ENCODE data around the gene COL4A2.
"Not testable (repeated sequence)": the region's sequence is repeated elsewhere in the genome, so short reads cannot be mapped to it uniquely, and the experiment has no call there.

The COL4A2 gene

GRCh38 chr13:110484290-110485048, 177.4 kb downstream of the COL4A2 start:
- Mint-ChIP-seq H3K4me1 (ENCODE audit: low read depth) (no peaks in the 10 kb centered on the region), H3K9me3 (no peaks in the 10 kb centered on the region), H3K27me3 (peaks cover 3% of the 10 kb centered on the region), H3K4me3 (no peak overlapping the region), H3K36me3 (ENCODE audit: low read depth) (no peaks in the 10 kb centered on the region), H3K27ac (no peak overlapping the region)
- DNase-seq: no peak

- H3K9me3 Mint-ChIP-seq: no peaks in the 10 kb centered on the region
- no peak for DNase-seq
- no peak overlapping the region for H3K27ac Mint-ChIP-seq
- peaks cover 3% of the 10 kb centered on the region for H3K27me3 Mint-ChIP-seq
- H3K4me1 Mint-ChIP-seq (ENCODE audit: low read depth): no peaks in the 10 kb centered on the region
- no peak overlapping the region for H3K4me3 Mint-ChIP-seq
- no peaks in the 10 kb centered on the region for H3K36me3 Mint-ChIP-seq (ENCODE audit: low read depth)
Observed at GRCh38 chr13:110485604-110486003, 178.5 kb downstream of the COL4A2 start.

- Mint-ChIP-seq H3K27me3 (peaks cover 3% of the 10 kb centered on the region), H3K27ac (no peak overlapping the region), H3K9me3 (no peaks in the 10 kb centered on the region), H3K4me1 (ENCODE audit: low read depth) (no peaks in the 10 kb centered on the region), H3K4me3 (no peak overlapping the region), H3K36me3 (ENCODE audit: low read depth) (no peaks in the 10 kb centered on the region)
- no peak for DNase-seq
Observed at GRCh38 chr13:110486061-110486715, 179.1 kb downstream of the COL4A2 start.

- not testable (repeated sequence) for H3K4me1 Mint-ChIP-seq (ENCODE audit: low read depth); H3K4me3 Mint-ChIP-seq; H3K36me3 Mint-ChIP-seq (ENCODE audit: low read depth); DNase-seq; H3K27me3 Mint-ChIP-seq; H3K9me3 Mint-ChIP-seq; H3K27ac Mint-ChIP-seq
Observed at GRCh38 chr13:110486880-110487279, 179.8 kb downstream of the COL4A2 start.

- Mint-ChIP-seq H3K27me3 (no peaks in the 10 kb centered on the region), H3K9me3 (no peaks in the 10 kb centered on the region), H3K36me3 (ENCODE audit: low read depth) (no peaks in the 10 kb centered on the region), H3K4me1 (ENCODE audit: low read depth) (no peaks in the 10 kb centered on the region), H3K27ac (no peak overlapping the region), H3K4me3 (no peak overlapping the region)
- DNase-seq: no peak
Observed at GRCh38 chr13:110490009-110490770, 183.1 kb downstream of the COL4A2 start.

GRCh38 chr13:110491869-110492678, 185.0 kb downstream of the COL4A2 start:
- Mint-ChIP-seq H3K36me3 (ENCODE audit: low read depth) (no peaks in the 10 kb centered on the region), H3K27ac (no peak overlapping the region), H3K9me3 (no peaks in the 10 kb centered on the region), H3K4me3 (no peak overlapping the region), H3K27me3 (peaks cover 7% of the 10 kb centered on the region), H3K4me1 (ENCODE audit: low read depth) (no peaks in the 10 kb centered on the region)
- DNase-seq: no peak

- H3K4me1 Mint-ChIP-seq (ENCODE audit: low read depth): no peaks in the 10 kb centered on the region
- no peaks in the 10 kb centered on the region for H3K9me3 Mint-ChIP-seq
- H3K27ac Mint-ChIP-seq: no peak overlapping the region
- H3K36me3 Mint-ChIP-seq (ENCODE audit: low read depth): no peaks in the 10 kb centered on the region
- H3K27me3 Mint-ChIP-seq: peaks cover 7% of the 10 kb centered on the region
- DNase-seq: no peak
- no peak overlapping the region for H3K4me3 Mint-ChIP-seq
Observed at GRCh38 chr13:110492679-110493593, 185.9 kb downstream of the COL4A2 start.

GRCh38 chr13:110493613-110494012, 186.5 kb downstream of the COL4A2 start:
- Mint-ChIP-seq H3K27ac (no peak overlapping the region), H3K4me3 (no peak overlapping the region), H3K27me3 (peaks cover 7% of the 10 kb centered on the region), H3K36me3 (ENCODE audit: low read depth) (no peaks in the 10 kb centered on the region), H3K4me1 (ENCODE audit: low read depth) (no peaks in the 10 kb centered on the region), H3K9me3 (no peaks in the 10 kb centered on the region)
- no peak for DNase-seq

- Mint-ChIP-seq H3K27ac (no peak overlapping the region), H3K27me3 (peaks cover 7% of the 10 kb centered on the region), H3K4me1 (ENCODE audit: low read depth) (no peaks in the 10 kb centered on the region), H3K4me3 (no peak overlapping the region), H3K36me3 (ENCODE audit: low read depth) (no peaks in the 10 kb centered on the region), H3K9me3 (peaks cover 3% of the 10 kb centered on the region)
- no peak for DNase-seq
Observed at GRCh38 chr13:110495376-110495775, 188.3 kb downstream of the COL4A2 start.

- Mint-ChIP-seq H3K27ac (no peak overlapping the region), H3K27me3 (peaks cover 10% of the 10 kb centered on the region), H3K4me1 (ENCODE audit: low read depth) (no peaks in the 10 kb centered on the region), H3K9me3 (peaks cover 6% of the 10 kb centered on the region), H3K4me3 (no peak overlapping the region), H3K36me3 (ENCODE audit: low read depth) (no peaks in the 10 kb centered on the region)
- DNase-seq: no peak
Observed at GRCh38 chr13:110495881-110496280, 188.8 kb downstream of the COL4A2 start.

GRCh38 chr13:110496281-110496680, 189.2 kb downstream of the COL4A2 start:
- no peaks in the 10 kb centered on the region for H3K4me1 Mint-ChIP-seq (ENCODE audit: low read depth)
- no peak overlapping the region for H3K4me3 Mint-ChIP-seq
- no peaks in the 10 kb centered on the region for H3K36me3 Mint-ChIP-seq (ENCODE audit: low read depth)
- no peak for DNase-seq
- peaks cover 6% of the 10 kb centered on the region for H3K9me3 Mint-ChIP-seq
- no peak overlapping the region for H3K27ac Mint-ChIP-seq
- H3K27me3 Mint-ChIP-seq: peaks cover 11% of the 10 kb centered on the region

- H3K4me3 Mint-ChIP-seq: no peak overlapping the region
- no peaks in the 10 kb centered on the region for H3K36me3 Mint-ChIP-seq (ENCODE audit: low read depth)
- peaks cover 17% of the 10 kb centered on the region for H3K27me3 Mint-ChIP-seq
- no peak overlapping the region for H3K27ac Mint-ChIP-seq
- H3K9me3 Mint-ChIP-seq: peaks cover 6% of the 10 kb centered on the region
- no peaks in the 10 kb centered on the region for H3K4me1 Mint-ChIP-seq (ENCODE audit: low read depth)
- DNase-seq: no peak
Observed at GRCh38 chr13:110497003-110497402, 189.9 kb downstream of the COL4A2 start.

- not testable (repeated sequence) for H3K4me3 Mint-ChIP-seq; H3K27ac Mint-ChIP-seq; H3K9me3 Mint-ChIP-seq; H3K4me1 Mint-ChIP-seq (ENCODE audit: low read depth); DNase-seq; H3K36me3 Mint-ChIP-seq (ENCODE audit: low read depth)
- H3K27me3 Mint-ChIP-seq: peaks cover 18% of the 10 kb centered on the region
Observed at GRCh38 chr13:110497896-110498295, 190.8 kb downstream of the COL4A2 start.
